WERI-Rb-1 (cell line): Measurements from ENCODE around the gene LRP1.

Experiments used
- DNase-seq: peaks from one replicate; pipeline ENCODE4 v3.0.0-alpha.2; 2020
- H3K27ac ChIP-seq: fragments of 250-450 bp; sonication (Bioruptor Pico); 2 replicates; pipeline ENCODE4 v1.5.1; 2020; ENCODE audit warnings: mild to moderate bottlenecking, moderate library complexity
- H3K27me3 ChIP-seq: fragments of 250-450 bp; sonication (Bioruptor Pico); 2 replicates; pipeline ENCODE4 v1.5.1; 2021; ENCODE audit warnings: mild to moderate bottlenecking, low read depth, moderate library complexity; ENCODE audit not compliant: insufficient read depth, severe bottlenecking
- H3K36me3 ChIP-seq: fragments of 250-450 bp; sonication (Bioruptor Pico); 2 replicates; pipeline ENCODE4 v1.5.1; 2020; ENCODE audit warnings: mild to moderate bottlenecking, moderate library complexity
- H3K4me3 ChIP-seq: 2 replicates; pipeline ENCODE4 v1.5.1; 2011; ENCODE audit warnings: low read depth, mild to moderate bottlenecking, control low read depth, low read length
- H3K9me3 ChIP-seq: fragments of 250-450 bp; sonication (Bioruptor Pico); 2 replicates; pipeline ENCODE4 v1.5.1; 2021; ENCODE audit warnings: mild to moderate bottlenecking, moderate library complexity; ENCODE audit not compliant: severe bottlenecking
- TF ChIP-seq, protein P1 (sequence below): IDR thresholded peaks from 2 replicates; pipeline ENCODE4 v1.5.1; 2011; ENCODE audit warnings: low read depth, mild to moderate bottlenecking, control low read depth, inconsistent platforms, low read length

Gene LRP1

DNA sequence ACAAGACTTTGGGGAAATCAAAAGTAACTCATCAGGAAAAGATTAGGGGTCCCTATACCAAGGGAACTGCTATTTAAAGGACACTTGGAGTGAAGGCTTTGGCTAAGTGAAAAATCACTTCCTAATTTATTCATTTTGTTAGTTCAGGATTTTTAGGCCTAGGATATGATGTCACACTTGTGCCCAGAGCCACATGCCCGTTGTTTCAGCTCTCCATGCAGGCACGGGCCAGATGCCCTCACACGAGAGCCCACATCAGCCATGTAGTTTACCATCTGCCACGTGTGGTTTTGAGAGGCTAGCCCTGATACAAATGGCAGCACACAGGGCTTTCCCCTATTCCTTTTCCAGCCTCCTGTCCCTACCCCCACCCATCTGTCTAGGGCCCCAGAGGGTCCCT is 31.0 kb downstream of the LRP1 start:
- Histone ChIP-seq H3K36me3 (no peaks in the 10 kb centered on the region; the same call in 1 of the 2 replicates), H3K9me3 (no peaks in the 10 kb centered on the region), H3K27ac (no peak overlapping the region), H3K27me3 (no peaks in the 10 kb centered on the region), H3K4me3 (no peak overlapping the region)
- no peak for DNase-seq
- TF ChIP-seq, protein P1, sequence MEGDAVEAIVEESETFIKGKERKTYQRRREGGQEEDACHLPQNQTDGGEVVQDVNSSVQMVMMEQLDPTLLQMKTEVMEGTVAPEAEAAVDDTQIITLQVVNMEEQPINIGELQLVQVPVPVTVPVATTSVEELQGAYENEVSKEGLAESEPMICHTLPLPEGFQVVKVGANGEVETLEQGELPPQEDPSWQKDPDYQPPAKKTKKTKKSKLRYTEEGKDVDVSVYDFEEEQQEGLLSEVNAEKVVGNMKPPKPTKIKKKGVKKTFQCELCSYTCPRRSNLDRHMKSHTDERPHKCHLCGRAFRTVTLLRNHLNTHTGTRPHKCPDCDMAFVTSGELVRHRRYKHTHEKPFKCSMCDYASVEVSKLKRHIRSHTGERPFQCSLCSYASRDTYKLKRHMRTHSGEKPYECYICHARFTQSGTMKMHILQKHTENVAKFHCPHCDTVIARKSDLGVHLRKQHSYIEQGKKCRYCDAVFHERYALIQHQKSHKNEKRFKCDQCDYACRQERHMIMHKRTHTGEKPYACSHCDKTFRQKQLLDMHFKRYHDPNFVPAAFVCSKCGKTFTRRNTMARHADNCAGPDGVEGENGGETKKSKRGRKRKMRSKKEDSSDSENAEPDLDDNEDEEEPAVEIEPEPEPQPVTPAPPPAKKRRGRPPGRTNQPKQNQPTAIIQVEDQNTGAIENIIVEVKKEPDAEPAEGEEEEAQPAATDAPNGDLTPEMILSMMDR, result no peak

DNA sequence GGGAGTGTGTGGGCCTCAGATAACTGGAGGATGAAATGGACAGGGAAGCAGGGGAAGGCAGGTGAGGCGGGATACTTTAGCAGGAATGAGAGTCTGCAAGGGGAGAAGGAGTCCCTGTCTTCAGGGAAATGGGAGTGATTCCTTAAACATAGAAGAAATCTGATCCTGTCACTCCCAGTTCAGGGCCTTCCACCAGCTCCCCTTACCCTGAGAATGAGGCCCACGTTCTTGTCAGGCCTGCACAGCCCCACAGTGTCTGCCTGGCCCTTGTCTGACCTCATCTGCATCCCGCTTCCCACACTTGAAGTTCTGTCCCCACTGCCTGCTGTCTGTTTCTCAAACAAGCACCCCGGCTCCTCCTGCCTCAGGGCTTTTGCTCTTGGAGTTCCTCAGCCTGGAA is 31.8 kb downstream of the LRP1 start:
- TF ChIP-seq, protein P1, result no peak
- Histone ChIP-seq H3K4me3 (no peak overlapping the region), H3K27ac (no peak overlapping the region), H3K9me3 (no peaks in the 10 kb centered on the region), H3K36me3 (no peaks in the 10 kb centered on the region; the same call in 1 of the 2 replicates), H3K27me3 (no peaks in the 10 kb centered on the region)
- no peak for DNase-seq

- Histone ChIP-seq H3K27me3 (no peaks in the 10 kb centered on the region), H3K4me3 (no peak overlapping the region), H3K27ac (no peak overlapping the region), H3K36me3 (no peaks in the 10 kb centered on the region; the same call in 1 of the 2 replicates), H3K9me3 (no peaks in the 10 kb centered on the region)
- no peak for DNase-seq
- TF ChIP-seq, protein P1, result no peak
These were observed 32.5 kb downstream of the LRP1 start for GRCh38 chr12:57160741-57161140.

GRCh38 chr12:57161491-57161890 is 33.2 kb downstream of the LRP1 start:
- no peaks in the 10 kb centered on the region; the same call in 1 of the 2 replicates for H3K36me3 ChIP-seq
- H3K9me3 ChIP-seq, result no peaks in the 10 kb centered on the region
- no peaks in the 10 kb centered on the region for H3K27me3 ChIP-seq
- H3K4me3 ChIP-seq, result no peak overlapping the region
- DNase-seq, result no peak
- TF ChIP-seq, protein P1, result no peak
- H3K27ac ChIP-seq, result no peak overlapping the region

GRCh38 chr12:57162553-57163125 is 34.4 kb downstream of the LRP1 start:
- Histone ChIP-seq H3K9me3 (no peaks in the 10 kb centered on the region), H3K36me3 (no peaks in the 10 kb centered on the region; the same call in 1 of the 2 replicates), H3K27me3 (no peaks in the 10 kb centered on the region), H3K4me3 (no peak overlapping the region), H3K27ac (no peak overlapping the region)
- no peak for DNase-seq
- TF ChIP-seq, protein P1, result no peak

DNA sequence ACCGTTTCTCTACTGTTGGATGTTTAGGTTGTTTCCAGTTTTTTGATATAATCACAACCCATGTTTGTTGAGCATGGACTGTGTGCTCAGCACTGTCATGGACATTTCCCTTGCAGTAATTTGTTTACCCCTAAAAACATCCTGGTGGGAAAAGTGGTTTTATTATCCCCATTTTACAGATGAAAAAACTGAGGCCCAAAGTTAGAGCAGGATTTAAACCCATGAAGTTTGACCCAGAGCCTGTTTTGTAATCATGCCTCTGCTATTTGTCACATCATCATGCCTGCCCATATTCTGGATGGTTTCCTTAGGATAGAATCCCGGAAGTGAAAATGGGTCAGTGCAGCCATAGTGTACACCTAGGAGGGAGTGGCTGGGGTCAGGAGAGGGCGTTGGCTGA is 36.2 kb downstream of the LRP1 start:
- Histone ChIP-seq H3K36me3 (no peaks in the 10 kb centered on the region; the same call in 1 of the 2 replicates), H3K27ac (no peak overlapping the region)

More for the DNA sequence above, 36.2 kb downstream of the LRP1 start:
- no peak for DNase-seq
- TF ChIP-seq, protein P1, result no peak
- no peaks in the 10 kb centered on the region for H3K27me3 ChIP-seq
- H3K9me3 ChIP-seq, result no peaks in the 10 kb centered on the region
- no peak overlapping the region for H3K4me3 ChIP-seq
